Measurements from ENCODE around the gene POLR1G. TPM values are rescaled to one million over a fixed set of nuclear protein-coding genes. Genes with fewer than 3 reads are reported as not detected.

Gene POLR1G
- total and polyA plus RNA-seq, 9 of the 15 experiments (the other 6 are each of a cell fraction or from before 2014, with no cell fraction given): 3.0 to 50.1 (median 27.4) TPM

DNA sequence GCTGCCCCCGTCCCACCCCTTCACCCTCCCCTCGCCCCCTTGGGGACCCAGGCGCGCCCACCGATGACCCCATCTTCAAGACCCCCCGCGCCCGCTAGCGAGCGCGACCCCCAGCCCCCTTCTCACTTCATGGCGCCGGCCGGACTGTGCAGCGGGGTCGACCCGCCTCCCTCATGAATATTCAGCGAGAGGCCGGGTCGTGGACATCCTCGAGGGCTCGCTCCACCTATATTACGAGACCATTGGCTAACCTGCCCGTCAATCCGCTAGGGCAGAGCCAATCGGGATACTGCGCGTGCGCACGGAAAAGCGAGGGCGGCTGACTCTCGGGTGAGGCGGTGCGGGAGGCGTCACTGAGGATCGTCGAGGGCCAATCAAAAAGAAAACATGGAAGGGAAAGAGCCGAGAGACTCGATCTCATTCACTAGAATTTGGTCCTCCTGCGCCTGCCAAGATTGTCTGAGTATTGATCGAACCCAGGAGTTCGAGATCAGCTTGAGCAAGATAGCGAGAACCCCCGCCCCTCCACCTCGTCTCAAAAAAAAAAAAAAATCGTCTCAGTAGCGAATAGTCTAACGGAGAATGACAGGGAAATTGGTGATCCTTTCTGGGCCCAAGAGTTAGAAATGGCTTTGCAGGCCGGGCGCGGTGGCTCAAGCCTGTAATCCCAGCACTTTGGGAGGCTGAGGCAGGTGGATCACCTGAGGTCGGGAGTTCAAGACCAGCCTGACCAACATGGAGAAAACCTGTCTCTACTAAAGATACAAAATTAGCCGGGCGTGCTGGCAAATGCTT lies 35.8 kb upstream of the POLR1G start, which contains the start of gene ERCC2 (continued):
- no peak for TF ChIP-seq ZNF830 (CRISPR knock-in tag; IDR thresholded peaks at IDR 0.05)
- no peak for TF ChIP-seq ZNF217 (CRISPR knock-in tag; IDR thresholded peaks at IDR 0.05)
- TF ChIP-seq PPARD (CRISPR knock-in tag; IDR thresholded peaks at IDR 0.05): no peak
- TF ChIP-seq HDAC1 (IDR thresholded peaks at IDR 0.05): peak in 1 of 2 experiments; percentile 58; a peak in 2 of 4 replicates
- no peak for TF ChIP-seq XRCC4 (IDR thresholded peaks at IDR 0.05; ENCODE audit: extremely low read depth, insufficient read depth, insufficient read length)
- no peak for TF ChIP-seq PATZ1 (CRISPR knock-in tag; IDR thresholded peaks at IDR 0.05; ENCODE audit: borderline replicate concordance)
- TF ChIP-seq NCOA6 (IDR thresholded peaks at IDR 0.05): no peak
- peak; percentile 98 for TF ChIP-seq NRF1 (conservative IDR thresholded peaks at IDR 0.05 in 1 of 2, IDR thresholded peaks at IDR 0.05 in 1 of 2)
- no peak for TF ChIP-seq BRCA1 (IDR thresholded peaks at IDR 0.05)
- TF ChIP-seq BRCA1 (CRISPR knock-in tag; IDR thresholded peaks at IDR 0.05): no peak
- no peak for TF ChIP-seq LCOR (CRISPR knock-in tag; IDR thresholded peaks at IDR 0.05)
- TF ChIP-seq, protein P1, sequence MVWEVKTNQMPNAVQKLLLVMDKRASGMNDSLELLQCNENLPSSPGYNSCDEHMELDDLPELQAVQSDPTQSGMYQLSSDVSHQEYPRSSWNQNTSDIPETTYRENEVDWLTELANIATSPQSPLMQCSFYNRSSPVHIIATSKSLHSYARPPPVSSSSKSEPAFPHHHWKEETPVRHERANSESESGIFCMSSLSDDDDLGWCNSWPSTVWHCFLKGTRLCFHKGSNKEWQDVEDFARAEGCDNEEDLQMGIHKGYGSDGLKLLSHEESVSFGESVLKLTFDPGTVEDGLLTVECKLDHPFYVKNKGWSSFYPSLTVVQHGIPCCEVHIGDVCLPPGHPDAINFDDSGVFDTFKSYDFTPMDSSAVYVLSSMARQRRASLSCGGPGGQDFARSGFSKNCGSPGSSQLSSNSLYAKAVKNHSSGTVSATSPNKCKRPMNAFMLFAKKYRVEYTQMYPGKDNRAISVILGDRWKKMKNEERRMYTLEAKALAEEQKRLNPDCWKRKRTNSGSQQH (CRISPR knock-in tag; IDR thresholded peaks at IDR 0.05): no peak
- peak; percentile 94 for TF ChIP-seq NEUROD1 (IDR thresholded peaks at IDR 0.05; ENCODE audit: borderline replicate concordance, low read depth, low read length, partially characterized antibody)
- TF ChIP-seq, protein P2, sequence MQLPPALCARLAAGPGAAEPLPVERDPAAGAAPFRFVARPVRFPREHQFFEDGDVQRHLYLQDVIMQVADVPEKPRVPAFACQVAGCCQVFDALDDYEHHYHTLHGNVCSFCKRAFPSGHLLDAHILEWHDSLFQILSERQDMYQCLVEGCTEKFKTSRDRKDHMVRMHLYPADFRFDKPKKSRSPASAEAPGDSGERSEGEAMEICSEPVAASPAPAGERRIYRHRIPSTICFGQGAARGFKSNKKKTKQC (CRISPR knock-in tag; IDR thresholded peaks at IDR 0.05): no peak
- TF ChIP-seq, protein P3, sequence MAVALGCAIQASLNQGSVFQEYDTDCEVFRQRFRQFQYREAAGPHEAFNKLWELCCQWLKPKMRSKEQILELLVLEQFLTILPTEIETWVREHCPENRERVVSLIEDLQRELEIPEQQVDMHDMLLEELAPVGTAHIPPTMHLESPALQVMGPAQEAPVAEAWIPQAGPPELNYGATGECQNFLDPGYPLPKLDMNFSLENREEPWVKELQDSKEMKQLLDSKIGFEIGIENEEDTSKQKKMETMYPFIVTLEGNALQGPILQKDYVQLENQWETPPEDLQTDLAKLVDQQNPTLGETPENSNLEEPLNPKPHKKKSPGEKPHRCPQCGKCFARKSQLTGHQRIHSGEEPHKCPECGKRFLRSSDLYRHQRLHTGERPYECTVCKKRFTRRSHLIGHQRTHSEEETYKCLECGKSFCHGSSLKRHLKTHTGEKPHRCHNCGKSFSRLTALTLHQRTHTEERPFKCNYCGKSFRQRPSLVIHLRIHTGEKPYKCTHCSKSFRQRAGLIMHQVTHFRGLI (CRISPR knock-in tag; IDR thresholded peaks at IDR 0.05): no peak
- no peak for TF ChIP-seq TAF15 (IDR thresholded peaks at IDR 0.05; ENCODE audit: low read depth, low read length)
- no peak for TF ChIP-seq ILK (tag; IDR thresholded peaks at IDR 0.05; ENCODE audit: borderline replicate concordance, low read depth)
- TF ChIP-seq, protein P4, sequence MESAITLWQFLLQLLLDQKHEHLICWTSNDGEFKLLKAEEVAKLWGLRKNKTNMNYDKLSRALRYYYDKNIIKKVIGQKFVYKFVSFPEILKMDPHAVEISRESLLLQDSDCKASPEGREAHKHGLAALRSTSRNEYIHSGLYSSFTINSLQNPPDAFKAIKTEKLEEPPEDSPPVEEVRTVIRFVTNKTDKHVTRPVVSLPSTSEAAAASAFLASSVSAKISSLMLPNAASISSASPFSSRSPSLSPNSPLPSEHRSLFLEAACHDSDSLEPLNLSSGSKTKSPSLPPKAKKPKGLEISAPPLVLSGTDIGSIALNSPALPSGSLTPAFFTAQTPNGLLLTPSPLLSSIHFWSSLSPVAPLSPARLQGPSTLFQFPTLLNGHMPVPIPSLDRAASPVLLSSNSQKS (CRISPR knock-in tag; IDR thresholded peaks at IDR 0.05): no peak
- no peak for TF ChIP-seq ZNF780A (CRISPR knock-in tag; IDR thresholded peaks at IDR 0.05)
- TF ChIP-seq ARHGAP35 (IDR thresholded peaks at IDR 0.05; ENCODE audit: partially characterized antibody): no peak
- TF ChIP-seq CREB3 (tag; conservative IDR thresholded peaks at IDR 0.05; ENCODE audit: low read depth): no peak; the same call in 1 of the 2 replicates

All from K562 (cell line).